ENCODE results near the gene SHH. TPM values are rescaled to one million over a fixed set of nuclear protein-coding genes. Genes with fewer than 3 reads are reported as not detected.

The SHH gene
- total RNA-seq, 2 experiments from 2014 or later, result not detected

DNA sequence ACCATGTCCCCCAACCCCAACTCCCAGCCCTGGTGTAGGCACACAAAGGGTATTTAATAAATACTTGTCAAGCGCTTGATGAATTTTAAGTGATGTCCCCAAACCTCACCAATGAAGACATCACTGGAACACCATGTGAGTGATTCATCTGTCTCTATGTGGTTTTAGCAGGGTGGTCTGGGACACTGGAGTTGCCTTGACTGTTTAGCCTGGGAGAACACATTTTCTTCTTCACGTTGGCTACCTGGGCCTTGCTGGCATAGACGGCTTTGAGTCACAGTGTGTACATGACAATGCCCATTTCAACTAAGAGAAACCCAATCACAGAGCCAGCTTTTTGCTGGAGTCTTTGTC, 24.8 kb upstream of the SHH start:
- DNase-seq, result no peak
- no peaks in the 10 kb centered on the region for H3K36me3 Mint-ChIP-seq (ENCODE audit: low read depth)

DNA sequence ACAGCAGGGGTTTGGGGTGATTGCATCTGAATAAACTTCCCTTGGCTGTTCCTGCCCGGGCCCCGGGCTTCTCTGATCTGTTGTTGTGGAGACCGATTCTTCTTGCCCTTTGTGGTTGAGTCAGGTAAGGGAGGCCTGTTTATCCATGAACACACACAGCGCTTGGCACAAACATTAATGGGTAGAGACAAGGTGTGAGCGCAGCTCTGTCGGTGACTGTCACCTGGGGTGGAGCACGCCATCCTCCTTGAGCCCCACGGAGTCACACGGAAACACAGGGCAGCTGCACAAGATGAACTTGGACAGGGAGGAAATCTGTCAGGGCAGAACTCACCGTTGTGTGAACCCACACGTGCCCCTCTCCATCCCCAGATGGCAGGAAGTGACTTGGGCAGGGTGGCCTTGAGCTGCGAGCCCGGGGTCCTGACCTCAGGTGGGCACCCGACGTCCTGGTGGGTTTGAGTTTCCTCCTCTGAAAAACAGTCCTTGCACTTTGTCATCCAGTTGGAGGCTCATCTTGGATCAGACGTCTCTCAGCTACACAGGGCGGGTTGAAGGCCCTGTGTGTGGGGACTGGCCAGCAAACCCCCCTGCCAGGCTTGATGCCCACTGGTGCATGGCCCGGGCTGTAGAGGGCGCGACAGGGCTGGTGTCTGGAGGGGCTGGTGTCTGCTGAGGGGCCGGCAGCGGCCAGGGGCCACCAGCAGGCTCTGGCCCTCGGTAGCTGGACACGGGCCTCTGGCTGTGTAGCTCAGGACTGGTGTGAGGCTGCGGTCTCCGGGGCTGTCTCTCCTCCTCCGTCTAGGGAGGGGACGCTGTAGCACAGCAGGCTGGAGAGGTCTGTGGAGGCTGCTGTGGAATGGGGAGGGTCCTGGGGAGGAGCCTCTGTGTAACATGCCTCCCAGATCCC, 24.2 kb upstream of the SHH start:
- no peak overlapping the region for H3K4me3 Mint-ChIP-seq
- POLR2A ChIA-PET, result no interaction called here
- no peaks in the 10 kb centered on the region for H3K4me1 Mint-ChIP-seq
- H3K36me3 Mint-ChIP-seq (ENCODE audit: low read depth), result no peaks in the 10 kb centered on the region
- H3K9me3 Mint-ChIP-seq, result no peaks in the 10 kb centered on the region
- H3K27me3 Mint-ChIP-seq, result peaks cover 5% of the 10 kb centered on the region
- CTCF ChIA-PET, result no interaction called here
- no peak overlapping the region for H3K27ac Mint-ChIP-seq
- no peak for DNase-seq

More for the DNA sequence above, 24.8 kb upstream of the SHH start:
- ChIA-PET POLR2A (no interaction called here), CTCF (no interaction called here)
- Mint-ChIP-seq H3K27me3 (peaks cover 5% of the 10 kb centered on the region), H3K27ac (no peak overlapping the region), H3K4me3 (no peak overlapping the region), H3K9me3 (no peaks in the 10 kb centered on the region), H3K4me1 (no peaks in the 10 kb centered on the region)

DNA sequence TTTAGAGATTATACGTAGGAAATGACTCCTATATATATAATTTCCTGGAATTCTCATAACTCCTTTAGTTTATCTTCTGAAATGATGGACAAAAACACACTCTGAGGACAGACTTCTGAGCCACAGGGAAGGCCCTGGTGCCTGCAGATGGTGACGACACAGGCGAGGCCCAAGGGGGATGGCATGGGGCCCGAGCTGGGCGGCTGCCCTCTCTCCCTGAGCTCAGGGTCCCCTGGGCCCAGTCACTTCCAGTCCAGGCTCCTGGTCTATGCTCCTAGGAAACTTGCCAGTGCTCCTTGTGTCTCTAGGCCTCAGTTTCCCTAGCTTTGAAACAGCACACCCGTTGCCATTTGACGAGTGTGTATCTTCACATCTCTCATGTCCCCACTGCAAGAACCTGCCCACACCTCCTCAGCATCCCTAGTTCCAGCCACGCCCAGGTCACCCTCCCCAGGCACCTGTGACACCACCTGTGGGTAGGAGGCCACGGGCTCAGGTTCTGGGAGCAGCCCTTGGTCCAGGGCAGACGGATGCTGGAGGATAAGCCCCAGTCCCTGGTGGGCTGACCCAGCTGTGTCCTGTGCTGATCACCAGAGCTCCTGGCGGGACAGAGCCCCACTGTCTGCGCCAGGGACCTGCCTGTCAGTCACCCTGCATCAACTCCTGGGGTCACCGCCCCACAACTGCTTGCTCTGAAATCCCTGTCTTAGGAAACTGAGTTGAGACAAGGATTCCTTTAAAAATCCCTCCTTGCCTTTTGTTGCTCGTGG, 23.4 kb upstream of the SHH start:
- ChIA-PET CTCF (no interaction called here), POLR2A (no interaction called here)
- Mint-ChIP-seq H3K4me3 (no peak overlapping the region), H3K4me1 (no peaks in the 10 kb centered on the region), H3K9me3 (no peaks in the 10 kb centered on the region), H3K27me3 (peaks cover 3% of the 10 kb centered on the region), H3K36me3 (ENCODE audit: low read depth) (no peaks in the 10 kb centered on the region), H3K27ac (no peak overlapping the region)
- DNase-seq, result no peak

DNA sequence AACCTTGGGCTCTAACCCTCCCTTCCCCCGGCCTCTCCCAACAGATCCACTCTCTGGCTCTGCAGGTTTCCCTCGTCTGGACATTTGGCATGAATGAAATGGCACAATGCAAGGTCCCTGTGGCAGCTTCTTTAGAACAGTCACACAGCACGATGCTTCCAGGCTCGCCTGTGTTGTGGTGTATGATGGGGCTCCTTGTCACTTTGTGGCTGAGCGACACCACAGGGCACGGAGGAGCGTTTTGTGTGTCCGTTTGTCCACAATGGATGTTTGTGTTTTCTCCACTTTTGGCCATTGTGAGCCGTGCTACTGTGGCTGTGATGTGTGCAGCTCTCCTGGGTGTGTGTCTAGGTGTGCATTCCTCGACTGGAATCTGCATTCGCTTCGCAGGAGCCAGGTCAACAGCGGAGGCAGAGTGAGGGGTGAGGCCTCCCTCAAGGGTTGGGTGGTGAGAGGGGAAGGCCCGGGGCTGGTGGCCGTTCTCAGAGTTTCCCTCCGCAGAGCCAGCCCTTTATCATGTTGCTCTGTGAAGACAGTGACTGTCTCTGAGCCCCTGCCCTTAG, 22.3 kb upstream of the SHH start:
- Mint-ChIP-seq H3K36me3 (ENCODE audit: low read depth) (no peaks in the 10 kb centered on the region), H3K9me3 (no peaks in the 10 kb centered on the region), H3K4me3 (no peak overlapping the region), H3K4me1 (no peaks in the 10 kb centered on the region), H3K27me3 (peaks cover 3% of the 10 kb centered on the region), H3K27ac (no peak overlapping the region)
- ChIA-PET POLR2A (no interaction called here), CTCF (no interaction called here)
- DNase-seq, result no peak

DNA sequence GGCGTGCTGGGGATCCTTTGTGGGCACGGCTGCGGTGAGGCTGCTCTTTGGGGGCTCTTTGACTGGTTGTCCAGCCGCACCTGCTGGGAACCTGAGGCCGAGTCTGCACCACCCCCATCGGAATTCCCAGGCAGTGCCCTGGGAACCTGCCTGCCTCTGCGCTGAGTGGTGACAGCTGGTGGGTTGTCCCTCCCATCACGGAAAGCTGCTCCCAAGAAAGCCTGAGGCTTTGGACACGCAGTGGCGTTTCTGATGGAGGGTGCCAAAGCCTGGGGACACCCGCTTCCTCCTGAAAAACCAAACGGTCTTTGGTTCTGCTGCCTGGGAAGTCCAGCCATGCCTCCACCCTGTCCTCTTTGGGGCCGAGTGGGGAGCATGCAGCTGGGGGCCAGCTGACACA, 21.4 kb upstream of the SHH start:
- Mint-ChIP-seq H3K4me3 (no peak overlapping the region), H3K36me3 (ENCODE audit: low read depth) (no peaks in the 10 kb centered on the region), H3K27ac (no peak overlapping the region), H3K27me3 (no peaks in the 10 kb centered on the region), H3K4me1 (no peaks in the 10 kb centered on the region), H3K9me3 (no peaks in the 10 kb centered on the region)
- DNase-seq, result no peak
- CTCF ChIA-PET, result no interaction called here
- POLR2A ChIA-PET, result no interaction called here

DNA sequence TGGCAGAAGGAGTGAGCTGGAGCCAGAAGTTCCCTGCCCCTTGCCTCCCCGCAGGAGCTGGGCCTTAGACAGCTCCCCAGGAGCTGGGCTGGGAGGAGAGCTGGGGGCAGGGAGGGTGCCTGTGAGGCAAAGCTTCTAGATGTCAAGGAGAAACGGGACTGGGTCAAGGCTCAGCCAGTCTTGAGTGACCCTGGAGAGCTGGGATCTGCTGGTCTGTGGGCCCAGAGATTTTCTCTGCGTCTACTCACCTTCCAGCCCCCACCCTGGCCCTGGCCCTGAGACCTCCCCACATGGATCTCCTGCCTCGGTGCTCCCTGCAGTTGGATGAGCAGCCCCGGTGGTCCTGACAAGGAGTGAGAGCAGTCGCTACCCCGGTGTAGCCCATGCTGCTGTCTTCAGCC, 20.3 kb upstream of the SHH start:
- Mint-ChIP-seq H3K9me3 (no peaks in the 10 kb centered on the region), H3K27me3 (no peaks in the 10 kb centered on the region), H3K4me3 (no peak overlapping the region), H3K36me3 (ENCODE audit: low read depth) (no peaks in the 10 kb centered on the region), H3K27ac (no peak overlapping the region), H3K4me1 (no peaks in the 10 kb centered on the region)
- no peak for DNase-seq
- POLR2A ChIA-PET, result no interaction called here
- CTCF ChIA-PET, result no interaction called here

DNA sequence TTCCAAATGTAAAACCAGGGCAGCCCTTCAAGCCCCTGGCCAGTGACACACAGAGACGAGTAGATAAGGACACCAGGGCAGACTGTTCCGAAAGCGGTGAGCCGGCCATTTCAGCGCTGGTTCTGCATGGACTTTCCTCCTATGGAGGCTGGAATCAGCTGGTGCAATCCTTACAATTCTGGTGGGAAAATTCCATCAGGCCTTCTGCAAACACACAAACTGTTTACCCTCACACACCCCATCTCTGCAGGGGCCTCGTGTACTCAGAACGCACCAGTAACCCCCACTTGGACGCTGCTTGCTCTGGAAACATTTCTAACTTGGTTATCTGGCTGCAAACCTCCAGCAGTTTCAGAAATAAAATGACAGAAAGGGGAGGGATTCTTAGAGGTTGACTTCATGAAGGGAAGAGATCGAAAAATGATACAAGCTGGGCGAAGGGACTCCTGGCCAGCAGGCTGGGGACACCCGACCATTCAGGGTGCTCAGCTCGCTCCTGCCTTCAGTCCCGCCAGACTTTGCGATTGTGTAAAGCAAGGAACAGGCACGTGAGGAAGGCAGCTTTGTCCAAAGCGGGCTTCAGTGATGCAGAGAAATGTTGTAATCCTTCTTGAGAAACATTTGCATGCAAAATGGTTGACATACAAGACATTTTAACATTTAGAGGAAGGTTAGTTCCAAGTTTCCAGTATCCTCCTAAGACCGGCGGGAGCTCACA, 19.7 kb upstream of the SHH start:
- Mint-ChIP-seq H3K36me3 (ENCODE audit: low read depth) (no peaks in the 10 kb centered on the region), H3K4me3 (no peak overlapping the region), H3K9me3 (no peaks in the 10 kb centered on the region), H3K27me3 (no peaks in the 10 kb centered on the region), H3K27ac (no peak overlapping the region), H3K4me1 (no peaks in the 10 kb centered on the region)
- no peak for DNase-seq
- ChIA-PET POLR2A (no interaction called here), CTCF (no interaction called here)

DNA sequence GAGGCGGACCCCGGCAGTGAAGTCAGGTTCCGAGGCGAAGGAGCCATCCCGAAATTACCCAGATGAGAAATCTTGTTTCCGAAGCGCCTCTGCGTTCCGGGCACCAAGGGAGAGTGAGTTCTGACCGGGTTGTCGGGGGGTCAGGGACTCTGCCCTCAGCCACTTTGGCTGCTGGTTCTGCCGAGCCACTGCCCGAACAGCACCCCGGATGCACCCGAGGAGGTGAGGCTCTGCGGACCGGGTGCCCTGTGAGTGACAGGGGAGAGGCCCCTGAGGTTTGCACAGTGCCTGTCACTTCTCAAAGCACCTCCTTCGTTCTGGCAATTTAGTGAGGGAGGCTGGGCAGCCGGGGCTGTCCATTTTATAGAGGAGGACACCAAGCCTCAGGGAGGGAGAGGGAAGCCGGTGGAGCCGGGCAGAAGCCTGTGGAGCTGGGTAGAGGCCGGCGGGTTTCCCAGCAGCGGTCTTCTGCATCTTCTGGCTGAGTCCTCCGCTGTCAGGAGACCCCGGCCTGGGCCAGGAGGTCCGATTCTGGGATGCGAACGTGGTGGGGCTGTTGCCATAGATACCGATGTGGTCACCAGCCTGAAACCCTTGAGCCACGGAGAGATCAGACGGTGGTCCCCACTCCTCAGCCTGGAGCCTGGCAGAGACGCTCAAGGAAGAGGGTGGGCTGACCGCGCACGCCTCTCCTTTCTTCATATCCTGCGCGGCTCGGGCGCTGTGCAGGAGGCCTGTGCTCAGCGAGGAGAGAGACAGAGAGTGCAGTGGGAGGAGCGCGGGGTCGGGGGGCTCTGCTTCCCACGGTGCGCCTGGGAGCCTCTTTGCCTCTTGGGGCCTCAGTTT, 18.9 kb upstream of the SHH start:
- ChIA-PET POLR2A (no interaction called here), CTCF (no interaction called here)
- DNase-seq, result no peak
- Mint-ChIP-seq H3K27ac (no peak overlapping the region), H3K4me1 (no peaks in the 10 kb centered on the region), H3K4me3 (no peak overlapping the region), H3K9me3 (no peaks in the 10 kb centered on the region), H3K36me3 (ENCODE audit: low read depth) (no peaks in the 10 kb centered on the region), H3K27me3 (no peaks in the 10 kb centered on the region)

DNA sequence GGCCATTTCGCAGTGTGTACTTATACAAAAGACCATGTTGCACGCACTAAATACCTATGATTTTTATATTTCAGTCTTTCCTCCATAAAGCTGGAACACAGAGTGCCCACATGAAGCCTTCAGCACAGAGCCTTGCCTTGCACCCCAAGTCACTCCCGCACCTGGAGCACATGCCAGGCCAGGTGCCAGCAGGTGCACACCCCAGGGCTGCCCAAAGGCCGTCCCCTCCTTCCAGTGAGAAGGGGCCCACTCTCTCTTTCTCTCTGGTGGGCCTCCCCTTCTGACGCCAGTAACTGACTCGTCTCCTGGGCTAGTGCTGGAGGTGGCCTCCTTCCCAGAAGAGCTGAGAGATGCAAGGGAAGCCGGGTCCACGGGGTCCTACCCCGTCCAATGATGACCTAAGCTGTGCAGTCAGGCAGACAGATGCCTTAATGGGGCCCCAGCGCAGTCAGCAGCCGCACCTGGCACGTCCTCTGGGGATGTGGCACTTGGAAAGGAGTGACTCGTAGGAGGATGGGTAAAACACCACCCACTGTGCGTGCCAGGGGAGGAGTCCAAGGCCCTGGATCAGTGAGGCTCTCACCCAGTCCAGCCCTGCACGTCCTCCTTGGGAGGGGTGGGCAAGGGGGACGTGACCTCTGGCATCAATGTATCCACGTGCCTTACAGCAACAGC, 17.7 kb upstream of the SHH start:
- Mint-ChIP-seq H3K36me3 (ENCODE audit: low read depth) (no peaks in the 10 kb centered on the region), H3K9me3 (no peaks in the 10 kb centered on the region), H3K4me3 (no peak overlapping the region), H3K27me3 (no peaks in the 10 kb centered on the region), H3K27ac (no peak overlapping the region), H3K4me1 (no peaks in the 10 kb centered on the region)
- DNase-seq, result no peak
- ChIA-PET POLR2A (no interaction called here), CTCF (no interaction called here)

DNA sequence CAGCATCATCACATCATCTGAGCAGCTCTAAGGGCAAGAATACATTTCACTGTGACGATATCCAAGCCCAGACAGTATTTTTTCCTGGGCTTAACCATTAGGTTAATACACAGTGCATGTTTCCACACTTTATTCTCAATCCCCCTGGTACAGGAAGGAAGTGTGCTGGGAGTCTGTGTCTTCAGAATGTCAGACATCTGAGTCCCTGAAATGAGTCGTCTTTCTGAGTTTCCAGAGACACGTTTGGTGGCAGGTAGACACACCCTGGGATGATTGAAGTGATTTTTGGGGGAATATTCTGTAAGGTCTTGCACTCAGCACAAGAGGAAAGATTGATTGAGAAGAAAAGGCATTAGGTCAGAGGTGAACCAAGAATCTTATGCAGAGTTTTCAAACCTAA, 13.1 kb upstream of the SHH start:
- ChIA-PET POLR2A (no interaction called here), CTCF (no interaction called here)
- no peak overlapping the region for H3K4me3 Mint-ChIP-seq

DNA sequence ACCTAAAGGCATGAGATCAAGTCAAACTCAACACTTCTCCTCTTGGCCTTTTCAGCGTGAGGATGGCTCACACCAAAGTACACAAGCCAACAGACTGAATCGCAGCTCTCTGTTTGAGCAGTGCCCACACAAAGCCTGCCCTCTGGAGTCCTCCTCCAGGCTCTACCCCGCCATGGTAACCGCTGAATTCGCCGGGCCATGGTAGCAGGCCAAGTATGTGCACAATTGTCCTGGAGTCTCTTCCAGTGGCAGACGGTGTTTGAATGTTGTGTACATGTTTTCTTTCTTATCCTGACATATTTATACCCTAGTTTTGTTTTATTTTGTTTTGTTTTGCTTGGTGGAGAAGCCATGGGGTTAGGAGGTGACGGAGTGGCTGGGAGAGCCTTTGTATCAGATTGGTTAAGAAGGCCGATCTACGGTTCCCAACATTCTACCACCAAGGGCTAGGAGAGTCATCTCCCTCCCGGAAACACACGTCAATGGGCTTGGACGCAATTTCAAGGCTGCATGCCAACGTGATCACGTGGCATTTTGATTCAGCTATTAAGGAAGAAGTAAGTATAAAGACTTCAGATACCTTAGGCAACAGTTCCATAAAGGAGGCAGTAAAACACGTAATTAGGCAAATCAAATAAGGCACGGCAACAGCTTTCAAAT, 12.1 kb upstream of the SHH start:
- POLR2A ChIA-PET, result no interaction called here
- Mint-ChIP-seq H3K27ac (no peak overlapping the region), H3K27me3 (no peaks in the 10 kb centered on the region)

More for the DNA sequence above, 13.1 kb upstream of the SHH start:
- H3K36me3 Mint-ChIP-seq (ENCODE audit: low read depth), result no peaks in the 10 kb centered on the region
- no peaks in the 10 kb centered on the region for H3K27me3 Mint-ChIP-seq
- no peak for DNase-seq
- no peak overlapping the region for H3K27ac Mint-ChIP-seq
- no peaks in the 10 kb centered on the region for H3K9me3 Mint-ChIP-seq
- no peaks in the 10 kb centered on the region for H3K4me1 Mint-ChIP-seq

DNA sequence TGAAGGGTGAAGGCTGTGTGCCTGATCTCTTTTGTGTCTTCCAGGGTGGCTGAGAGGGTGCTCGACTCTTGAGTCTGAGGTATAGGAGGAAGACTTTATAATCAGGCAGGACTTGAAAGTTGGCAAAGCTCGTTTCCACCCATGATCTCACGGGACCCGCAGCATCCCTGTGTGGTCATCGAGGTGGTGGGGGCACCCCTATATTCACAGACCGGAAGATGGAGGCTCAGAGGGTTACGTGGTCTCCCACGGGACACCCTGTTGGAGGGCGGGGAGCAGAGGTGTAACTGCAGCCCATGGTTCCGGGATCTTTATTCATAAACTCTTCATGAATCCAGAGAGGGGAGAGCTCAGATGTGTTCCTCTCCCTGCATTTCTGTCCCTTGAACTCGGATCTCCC, 9.6 kb upstream of the SHH start:
- H3K27ac Mint-ChIP-seq, result no peak overlapping the region
- no peak for DNase-seq
- no peaks in the 10 kb centered on the region for H3K27me3 Mint-ChIP-seq
- H3K9me3 Mint-ChIP-seq, result no peaks in the 10 kb centered on the region
- CTCF ChIA-PET, result interaction anchor here (0.9 kb wide), 1 partner anchor 9 kb away, joined by 3 read pairs; no protein-coding TSS in a partner anchor
- no peak overlapping the region for H3K4me3 Mint-ChIP-seq
- H3K4me1 Mint-ChIP-seq, result no peaks in the 10 kb centered on the region
- POLR2A ChIA-PET, result no interaction called here
- H3K36me3 Mint-ChIP-seq (ENCODE audit: low read depth), result no peaks in the 10 kb centered on the region

More for the DNA sequence above, 12.1 kb upstream of the SHH start:
- Mint-ChIP-seq H3K4me3 (no peak overlapping the region), H3K36me3 (ENCODE audit: low read depth) (no peaks in the 10 kb centered on the region), H3K9me3 (no peaks in the 10 kb centered on the region), H3K4me1 (no peaks in the 10 kb centered on the region)
- no peak for DNase-seq
- CTCF ChIA-PET, result no interaction called here
